ENCODE results near the gene LRP1B. TPM values are rescaled to one million over a fixed set of nuclear protein-coding genes. Genes with fewer than 3 reads are reported as not detected.

The LRP1B gene
- total and polyA plus RNA-seq, 4 donors: 0.01 to 0.84 (median 0.17) TPM

DNA sequence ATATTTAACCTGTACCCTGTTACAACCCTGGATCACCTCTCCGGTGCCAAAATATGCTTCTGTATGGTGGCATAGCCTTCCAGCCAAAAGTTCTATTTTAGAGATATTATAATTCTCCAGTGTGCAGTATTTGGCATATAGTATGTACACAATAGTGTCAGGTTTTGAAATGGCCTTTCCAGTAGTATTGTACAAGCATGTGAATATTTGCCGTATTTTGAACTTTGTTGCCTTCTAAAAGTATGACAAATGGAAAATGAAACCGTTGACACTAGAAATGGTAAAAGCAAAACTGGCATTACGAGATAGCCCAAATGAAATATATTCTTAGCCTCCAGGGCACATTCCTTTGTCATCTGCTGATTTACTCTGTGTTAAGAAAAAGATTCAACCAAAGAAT lies 431.2 kb downstream of the LRP1B start:
- Histone ChIP-seq H3K36me3 (ENCODE audit: control insufficient read depth in 4 of 4, insufficient read depth in 3 of 4, low read depth in 1 of 4, low read length in 3 of 4) (no peaks in the 10 kb centered on the region), H3K4me1 (ENCODE audit: control insufficient read depth in 4 of 4, insufficient read depth in 4 of 4, low read length in 3 of 4) (peaks cover 0 to 30% (median 25%) of the 10 kb centered on the region in 4 donors), H3K9me3 (ENCODE audit: control insufficient read depth in 4 of 4, low read length in 3 of 4) (no peaks in the 10 kb centered on the region), H3K27me3 (ENCODE audit: control insufficient read depth in 4 of 4, insufficient read depth in 4 of 4, low read length in 3 of 4) (no peaks in the 10 kb centered on the region), H3K9ac (ENCODE audit: low read depth in 1 of 2, low read length in 2 of 2) (no peak overlapping the region), H3K4me3 (ENCODE audit: low read depth in 1 of 3, low read length in 3 of 3) (no peak overlapping the region), H3K27ac (ENCODE audit: low read depth in 1 of 2, low read length in 2 of 2) (peak overlapping the region in 1 of 2 donors; percentile 58)
- no peak for DNase-seq (ENCODE audit: low spot score)
- TF ChIP-seq HNF4A (conservative IDR thresholded peaks at IDR 0.05) (peak in 1 of 2 donors; percentile 44), SP1 (IDR thresholded peaks at IDR 0.05) (peak; percentile 36)
- TF ChIP-seq, protein P1, sequence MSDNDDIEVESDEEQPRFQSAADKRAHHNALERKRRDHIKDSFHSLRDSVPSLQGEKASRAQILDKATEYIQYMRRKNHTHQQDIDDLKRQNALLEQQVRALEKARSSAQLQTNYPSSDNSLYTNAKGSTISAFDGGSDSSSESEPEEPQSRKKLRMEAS (IDR thresholded peaks at IDR 0.05): no peak
- whole genome bisulfite sequencing: 88% methylated on average over 4 of the region's 4 CpGs

DNA sequence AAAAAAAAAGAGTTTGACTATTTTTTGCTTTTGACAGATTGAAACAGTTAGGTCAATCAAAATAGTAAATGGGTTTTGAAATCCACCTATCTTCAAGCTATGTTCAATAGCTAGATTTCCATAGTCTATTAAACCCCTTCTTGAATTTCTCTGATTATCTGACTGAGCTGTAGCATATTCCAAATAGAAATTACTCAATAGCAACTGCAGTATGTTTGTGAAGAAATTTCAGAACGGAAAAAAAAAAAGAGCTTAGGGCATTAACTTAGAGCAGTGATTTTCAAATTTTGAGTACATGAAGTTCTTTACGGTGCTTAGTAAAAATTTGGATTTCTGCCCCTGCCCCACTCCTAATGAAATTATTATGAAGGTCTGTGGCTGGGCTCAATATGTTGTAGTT lies 432.3 kb downstream of the LRP1B start:
- WGBS: 50% methylated on average over 2 of the region's 2 CpGs
- H3K4me3 ChIP-seq (ENCODE audit: low read depth in 1 of 3, low read length in 3 of 3): no peak overlapping the region
- no peaks in the 10 kb centered on the region for H3K36me3 ChIP-seq (ENCODE audit: control insufficient read depth in 4 of 4, insufficient read depth in 3 of 4, low read depth in 1 of 4, low read length in 3 of 4)
- H3K9ac ChIP-seq (ENCODE audit: low read depth in 1 of 2, low read length in 2 of 2): no peak overlapping the region
- no peaks in the 10 kb centered on the region for H3K9me3 ChIP-seq (ENCODE audit: control insufficient read depth in 4 of 4, low read length in 3 of 4)
- no peak for DNase-seq (ENCODE audit: low spot score)
- TF ChIP-seq, protein P2, sequence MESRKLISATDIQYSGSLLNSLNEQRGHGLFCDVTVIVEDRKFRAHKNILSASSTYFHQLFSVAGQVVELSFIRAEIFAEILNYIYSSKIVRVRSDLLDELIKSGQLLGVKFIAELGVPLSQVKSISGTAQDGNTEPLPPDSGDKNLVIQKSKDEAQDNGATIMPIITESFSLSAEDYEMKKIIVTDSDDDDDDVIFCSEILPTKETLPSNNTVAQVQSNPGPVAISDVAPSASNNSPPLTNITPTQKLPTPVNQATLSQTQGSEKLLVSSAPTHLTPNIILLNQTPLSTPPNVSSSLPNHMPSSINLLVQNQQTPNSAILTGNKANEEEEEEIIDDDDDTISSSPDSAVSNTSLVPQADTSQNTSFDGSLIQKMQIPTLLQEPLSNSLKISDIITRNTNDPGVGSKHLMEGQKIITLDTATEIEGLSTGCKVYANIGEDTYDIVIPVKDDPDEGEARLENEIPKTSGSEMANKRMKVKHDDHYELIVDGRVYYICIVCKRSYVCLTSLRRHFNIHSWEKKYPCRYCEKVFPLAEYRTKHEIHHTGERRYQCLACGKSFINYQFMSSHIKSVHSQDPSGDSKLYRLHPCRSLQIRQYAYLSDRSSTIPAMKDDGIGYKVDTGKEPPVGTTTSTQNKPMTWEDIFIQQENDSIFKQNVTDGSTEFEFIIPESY (IDR thresholded peaks at IDR 0.05): no peak
- TF ChIP-seq FOXA1 (IDR thresholded peaks at IDR 0.05) (no peak), RXRA (IDR thresholded peaks at IDR 0.05) (no peak), FOXA2 (IDR thresholded peaks at IDR 0.05) (no peak), HNF4A (conservative IDR thresholded peaks at IDR 0.05) (peak in 1 of 2 donors; percentile 10), JUND (IDR thresholded peaks at IDR 0.05) (no peak), TAF1 (conservative IDR thresholded peaks at IDR 0.05) (no peak)
- TF ChIP-seq, protein P3, sequence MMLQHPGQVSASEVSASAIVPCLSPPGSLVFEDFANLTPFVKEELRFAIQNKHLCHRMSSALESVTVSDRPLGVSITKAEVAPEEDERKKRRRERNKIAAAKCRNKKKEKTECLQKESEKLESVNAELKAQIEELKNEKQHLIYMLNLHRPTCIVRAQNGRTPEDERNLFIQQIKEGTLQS (IDR thresholded peaks at IDR 0.05): no peak
- H3K4me1 ChIP-seq (ENCODE audit: control insufficient read depth in 4 of 4, insufficient read depth in 4 of 4, low read length in 3 of 4): peaks cover 0 to 35% (median 25%) of the 10 kb centered on the region in 4 donors
- H3K27me3 ChIP-seq (ENCODE audit: control insufficient read depth in 4 of 4, insufficient read depth in 4 of 4, low read length in 3 of 4): no peaks in the 10 kb centered on the region
- peak overlapping the region in 1 of 2 donors; percentile 3 for H3K27ac ChIP-seq (ENCODE audit: low read depth in 1 of 2, low read length in 2 of 2)

DNA sequence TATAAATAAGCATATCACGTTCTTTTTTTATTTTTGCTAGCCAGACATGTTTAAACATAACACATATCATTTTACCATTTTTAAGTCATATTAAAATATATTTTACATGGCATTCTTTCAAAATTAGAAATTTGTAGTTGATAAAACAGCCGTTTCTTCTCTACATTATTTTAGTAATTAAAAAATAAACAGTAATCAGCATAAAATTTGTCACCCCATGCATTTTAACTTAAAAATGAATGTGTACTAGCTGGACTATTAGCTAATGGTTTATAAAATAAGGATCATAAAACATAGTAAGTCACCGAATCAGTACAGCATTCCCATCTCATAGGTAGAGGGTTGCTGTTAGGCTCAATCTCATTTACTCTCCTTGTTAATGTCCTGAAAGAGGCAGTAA lies 433.8 kb downstream of the LRP1B start:
- 91% methylated on average over 3 of the region's 3 CpGs for WGBS
- peaks cover 0 to 33% (median 23%) of the 10 kb centered on the region in 4 donors for H3K4me1 ChIP-seq (ENCODE audit: control insufficient read depth in 4 of 4, insufficient read depth in 4 of 4, low read length in 3 of 4)
- DNase-seq (ENCODE audit: low spot score): no peak
- no peak overlapping the region for H3K27ac ChIP-seq (ENCODE audit: low read depth in 1 of 2, low read length in 2 of 2)
- TF ChIP-seq, protein P4, sequence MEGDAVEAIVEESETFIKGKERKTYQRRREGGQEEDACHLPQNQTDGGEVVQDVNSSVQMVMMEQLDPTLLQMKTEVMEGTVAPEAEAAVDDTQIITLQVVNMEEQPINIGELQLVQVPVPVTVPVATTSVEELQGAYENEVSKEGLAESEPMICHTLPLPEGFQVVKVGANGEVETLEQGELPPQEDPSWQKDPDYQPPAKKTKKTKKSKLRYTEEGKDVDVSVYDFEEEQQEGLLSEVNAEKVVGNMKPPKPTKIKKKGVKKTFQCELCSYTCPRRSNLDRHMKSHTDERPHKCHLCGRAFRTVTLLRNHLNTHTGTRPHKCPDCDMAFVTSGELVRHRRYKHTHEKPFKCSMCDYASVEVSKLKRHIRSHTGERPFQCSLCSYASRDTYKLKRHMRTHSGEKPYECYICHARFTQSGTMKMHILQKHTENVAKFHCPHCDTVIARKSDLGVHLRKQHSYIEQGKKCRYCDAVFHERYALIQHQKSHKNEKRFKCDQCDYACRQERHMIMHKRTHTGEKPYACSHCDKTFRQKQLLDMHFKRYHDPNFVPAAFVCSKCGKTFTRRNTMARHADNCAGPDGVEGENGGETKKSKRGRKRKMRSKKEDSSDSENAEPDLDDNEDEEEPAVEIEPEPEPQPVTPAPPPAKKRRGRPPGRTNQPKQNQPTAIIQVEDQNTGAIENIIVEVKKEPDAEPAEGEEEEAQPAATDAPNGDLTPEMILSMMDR (IDR thresholded peaks at IDR 0.05; ENCODE audit: low read depth, low read length, missing input control): no peak
- no peak for TF ChIP-seq HNF4A (conservative IDR thresholded peaks at IDR 0.05)
- TF ChIP-seq HNF4G (IDR thresholded peaks at IDR 0.05): no peak
- TF ChIP-seq, protein P5, sequence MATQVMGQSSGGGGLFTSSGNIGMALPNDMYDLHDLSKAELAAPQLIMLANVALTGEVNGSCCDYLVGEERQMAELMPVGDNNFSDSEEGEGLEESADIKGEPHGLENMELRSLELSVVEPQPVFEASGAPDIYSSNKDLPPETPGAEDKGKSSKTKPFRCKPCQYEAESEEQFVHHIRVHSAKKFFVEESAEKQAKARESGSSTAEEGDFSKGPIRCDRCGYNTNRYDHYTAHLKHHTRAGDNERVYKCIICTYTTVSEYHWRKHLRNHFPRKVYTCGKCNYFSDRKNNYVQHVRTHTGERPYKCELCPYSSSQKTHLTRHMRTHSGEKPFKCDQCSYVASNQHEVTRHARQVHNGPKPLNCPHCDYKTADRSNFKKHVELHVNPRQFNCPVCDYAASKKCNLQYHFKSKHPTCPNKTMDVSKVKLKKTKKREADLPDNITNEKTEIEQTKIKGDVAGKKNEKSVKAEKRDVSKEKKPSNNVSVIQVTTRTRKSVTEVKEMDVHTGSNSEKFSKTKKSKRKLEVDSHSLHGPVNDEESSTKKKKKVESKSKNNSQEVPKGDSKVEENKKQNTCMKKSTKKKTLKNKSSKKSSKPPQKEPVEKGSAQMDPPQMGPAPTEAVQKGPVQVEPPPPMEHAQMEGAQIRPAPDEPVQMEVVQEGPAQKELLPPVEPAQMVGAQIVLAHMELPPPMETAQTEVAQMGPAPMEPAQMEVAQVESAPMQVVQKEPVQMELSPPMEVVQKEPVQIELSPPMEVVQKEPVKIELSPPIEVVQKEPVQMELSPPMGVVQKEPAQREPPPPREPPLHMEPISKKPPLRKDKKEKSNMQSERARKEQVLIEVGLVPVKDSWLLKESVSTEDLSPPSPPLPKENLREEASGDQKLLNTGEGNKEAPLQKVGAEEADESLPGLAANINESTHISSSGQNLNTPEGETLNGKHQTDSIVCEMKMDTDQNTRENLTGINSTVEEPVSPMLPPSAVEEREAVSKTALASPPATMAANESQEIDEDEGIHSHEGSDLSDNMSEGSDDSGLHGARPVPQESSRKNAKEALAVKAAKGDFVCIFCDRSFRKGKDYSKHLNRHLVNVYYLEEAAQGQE (IDR thresholded peaks at IDR 0.05): no peak
- TF ChIP-seq SP1 (IDR thresholded peaks at IDR 0.05): no peak
- TF ChIP-seq FOXA2 (IDR thresholded peaks at IDR 0.05): no peak
- H3K9ac ChIP-seq (ENCODE audit: low read depth in 1 of 2, low read length in 2 of 2): no peak overlapping the region
- no peak overlapping the region for H3K4me3 ChIP-seq (ENCODE audit: low read depth in 1 of 3, low read length in 3 of 3)
- no peaks in the 10 kb centered on the region for H3K27me3 ChIP-seq (ENCODE audit: control insufficient read depth in 4 of 4, insufficient read depth in 4 of 4, low read length in 3 of 4)
- H3K9me3 ChIP-seq (ENCODE audit: control insufficient read depth in 4 of 4, low read length in 3 of 4): no peaks in the 10 kb centered on the region
- H3K36me3 ChIP-seq (ENCODE audit: control insufficient read depth in 4 of 4, insufficient read depth in 3 of 4, low read depth in 1 of 4, low read length in 3 of 4): no peaks in the 10 kb centered on the region
